GM12874 (cell line): ENCODE results near the gene PYM1.

ENCODE experiments used
- CTCF ChIP-seq: IDR thresholded peaks from 2 replicates; pipeline ENCODE4 v1.5.1; 2011; ENCODE audit warnings: low read depth, mild to moderate bottlenecking, control low read depth, low read length, moderate library complexity; ENCODE audit not compliant: insufficient read depth

The PYM1 gene

GRCh38 chr12:55915482-55915859 lies 12.2 kb downstream of the PYM1 start:
- TF ChIP-seq CTCF, result no peak

GRCh38 chr12:55912908-55913307 lies 14.8 kb downstream of the PYM1 start:
- TF ChIP-seq CTCF, result no peak

- no peak for TF ChIP-seq CTCF
These were observed 18.2 kb downstream of the PYM1 start for GRCh38 chr12:55909513-55909884.

GRCh38 chr12:55908726-55909512 lies 18.8 kb downstream of the PYM1 start:
- TF ChIP-seq CTCF, result no peak

- TF ChIP-seq CTCF, result no peak
These were observed 21.6 kb downstream of the PYM1 start for GRCh38 chr12:55906056-55906455.

GRCh38 chr12:55901881-55902490 lies 25.7 kb downstream of the PYM1 start:
- TF ChIP-seq CTCF, result no peak

- TF ChIP-seq CTCF, result no peak
These were observed 28.6 kb downstream of the PYM1 start for GRCh38 chr12:55899082-55899481.
